GM23248 (cell line): Measurements from ENCODE around the gene KRT26. TPM values are rescaled to one million over a fixed set of nuclear protein-coding genes. Genes with fewer than 3 reads are reported as not detected.
A peak's percentile ranks its signal among the peaks of the same experiment; 100 is the strongest.
"Not testable (repeated sequence)": the region's sequence is repeated elsewhere in the genome, so short reads cannot be mapped to it uniquely, and the experiment has no call there.

Source experiments
- DNase-seq: peaks from one replicate; pipeline ENCODE4 v3.0.0-alpha.2; 2015
- H2AFZ ChIP-seq: fragments of 200-600 bp; sonication (generic); 2 replicates; pipeline ENCODE4 v1.6.1; 2016; ENCODE audit warnings: antibody characterized with exemption
- H3F3A ChIP-seq: fragments of 200-600 bp; sonication (generic); 2 replicates; pipeline ENCODE4 v1.6.1; 2016; ENCODE audit warnings: mild to moderate bottlenecking, antibody characterized with exemption, mixed run types; ENCODE audit not compliant: insufficient read depth
- H3K27ac ChIP-seq: fragments of 200-600 bp; sonication (generic); 2 replicates; pipeline ENCODE4 v1.5.1; 2016; ENCODE audit warnings: mild to moderate bottlenecking
- H3K27me3 ChIP-seq: fragments of 200-600 bp; sonication (generic); replicated peaks from 2 replicates; pipeline ENCODE4 v1.6.1; 2016; ENCODE audit warnings: mild to moderate bottlenecking; ENCODE audit not compliant: insufficient read depth
- H3K36me3 ChIP-seq: fragments of 200-600 bp; sonication (generic); 2 replicates; pipeline ENCODE4 v1.6.1; 2016; ENCODE audit warnings: low read depth, mild to moderate bottlenecking
- H3K4me1 ChIP-seq: fragments of 200-600 bp; sonication (generic); 2 replicates; pipeline ENCODE4 v1.6.1; 2016; ENCODE audit warnings: mild to moderate bottlenecking; ENCODE audit not compliant: insufficient read depth
- H3K4me2 ChIP-seq: fragments of 200-600 bp; sonication (generic); one replicate; pipeline ENCODE4 v1.6.1; 2016; ENCODE audit warnings: mild to moderate bottlenecking; ENCODE audit not compliant: unreplicated experiment
- H3K4me3 ChIP-seq: fragments of 200-600 bp; sonication (generic); 2 replicates; pipeline ENCODE4 v1.5.1; 2016; ENCODE audit warnings: mild to moderate bottlenecking
- H3K79me2 ChIP-seq: fragments of 200-600 bp; sonication (generic); 2 replicates; pipeline ENCODE4 v1.6.1; 2016; ENCODE audit warnings: mild to moderate bottlenecking; ENCODE audit not compliant: insufficient read depth
- H3K9ac ChIP-seq: fragments of 200-600 bp; sonication (generic); 2 replicates; pipeline ENCODE4 v1.6.1; 2016; ENCODE audit warnings: mild to moderate bottlenecking
- H3K9me2 ChIP-seq: fragments of 200-600 bp; sonication (generic); 2 replicates; pipeline ENCODE4 v1.6.1; 2016; ENCODE audit warnings: mixed run types, mild to moderate bottlenecking, moderate library complexity; ENCODE audit not compliant: insufficient read depth
- H3K9me3 ChIP-seq: fragments of 200-600 bp; sonication (generic); one replicate; pipeline ENCODE4 v1.6.1; 2017; ENCODE audit warnings: low read depth
- H4K20me1 ChIP-seq: fragments of 200-600 bp; sonication (generic); 2 replicates; pipeline ENCODE4 v1.6.0; 2016; ENCODE audit not compliant: insufficient read depth
- EZH2 ChIP-seq: fragments of 200-600 bp; sonication (generic); IDR thresholded peaks from 2 replicates; pipeline ENCODE4 v1.6.1; 2018; ENCODE audit warnings: antibody characterized with exemption, mild to moderate bottlenecking; ENCODE audit not compliant: insufficient read depth, poor library complexity, severe bottlenecking
- EZH2phosphoT487 ChIP-seq: fragments of 200-600 bp; sonication (generic); IDR thresholded peaks from 2 replicates; pipeline ENCODE4 v1.6.1; 2018; ENCODE audit warnings: antibody characterized with exemption, moderate library complexity, mild to moderate bottlenecking, low read depth; ENCODE audit not compliant: insufficient read depth
- WGBS, 2 experiments: methylation state at CpG; one replicate each; pipeline ENCODE4 v1.1.6; 2015 to 2017; ENCODE audit warnings: low lambda C conversion rate in 2 of 2, low coverage in 1 of 2; ENCODE audit errors: missing lambda C conversion rate in 2 of 2; 5-methylcytosine and 5-hydroxymethylcytosine counted together
- in situ Hi-C: fragments of 300-500 bp; cut with MboI; formaldehyde crosslinking; loops from 2 replicates; pipeline ENCODE4 v1.15.0; 2020
- polyA plus RNA-seq: library from polyadenylated mRNA; unstranded; fragments of >200 nt; fragmentation: Nextera tagmentation; extraction: Ambion mirVana; gene quantifications from 2 replicates; pipeline ENCODE4 v1.2.1, GENCODE V29; 2016
- total RNA-seq: library from RNA; depleted of rRNA; stranded (reverse); fragments of >200 nt; shearing (Covaris generic); gene quantifications from 2 replicates; pipeline ENCODE4 v1.2.3, GENCODE V29; 2014

The KRT26 gene
- total and polyA plus RNA-seq, 2 experiments from 2014 or later = not detected

DNA sequence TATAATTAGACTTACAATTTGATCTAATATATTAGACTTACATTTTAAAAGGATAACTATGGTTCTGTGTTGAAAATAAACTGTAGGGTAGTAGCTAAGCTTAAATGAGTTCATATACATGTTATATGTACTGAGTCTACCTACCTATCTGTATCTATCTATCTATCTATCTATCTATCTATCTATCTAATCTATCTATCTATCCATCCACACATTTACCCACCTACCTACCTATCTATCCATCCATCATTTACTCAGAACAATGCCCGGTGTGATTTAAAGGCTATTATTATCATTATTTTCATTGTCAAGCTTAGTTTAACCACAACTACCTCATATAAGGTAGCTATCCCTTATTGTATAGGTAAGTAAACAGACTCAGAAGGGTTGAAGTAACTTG lies 43.4 kb upstream of the KRT26 start:
- H3K27me3 ChIP-seq = no peaks in the 10 kb centered on the region
- H3K27ac ChIP-seq = no peak overlapping the region
- peaks cover 18% of the 10 kb centered on the region for H3K79me2 ChIP-seq
- H3K4me3 ChIP-seq = no peak overlapping the region
- in situ Hi-C loops = loop anchor here (10.0 kb wide), 1 partner anchor 89 kb away; no protein-coding TSS in a partner anchor
- 98 to 100% methylated on average over 1 of the region's 1 CpG for WGBS, 2 experiments
- H4K20me1 ChIP-seq = no peaks in the 10 kb centered on the region
- H3K9me2 ChIP-seq = no peaks in the 10 kb centered on the region
- TF ChIP-seq EZH2phosphoT487 (no peak), EZH2 (no peak)
- H3K4me2 ChIP-seq = no peak overlapping the region
- peaks cover 12% of the 10 kb centered on the region; the same call in 1 of the 2 replicates for H3K36me3 ChIP-seq
- H3K9ac ChIP-seq = no peak overlapping the region
- no peak overlapping the region for H2AFZ ChIP-seq
- no peaks in the 10 kb centered on the region for H3K9me3 ChIP-seq
- peaks cover 31% of the 10 kb centered on the region for H3F3A ChIP-seq
- H3K4me1 ChIP-seq = peaks cover 16% of the 10 kb centered on the region
- no peak for DNase-seq

DNA sequence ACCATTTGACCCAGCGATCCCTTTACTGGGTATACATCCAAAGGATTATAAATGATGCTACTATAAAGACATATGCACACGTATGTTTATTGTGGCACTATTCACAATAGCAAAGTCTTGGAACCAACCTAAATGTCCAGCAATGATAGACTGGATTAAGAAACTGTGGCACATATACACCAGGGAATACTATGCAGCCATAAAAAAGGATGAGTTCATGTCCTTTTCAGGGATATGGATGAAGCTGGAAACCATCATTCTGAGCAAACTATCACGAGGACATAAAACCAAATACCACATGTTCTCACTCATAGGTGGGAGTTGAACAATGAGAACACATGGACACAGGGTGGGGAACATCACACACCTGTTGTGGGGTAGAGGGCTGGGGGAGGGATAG lies 42.7 kb upstream of the KRT26 start:
- not testable (repeated sequence) for DNase-seq, H3K9me3 ChIP-seq, H3K9ac ChIP-seq, H3K27ac ChIP-seq, H2AFZ ChIP-seq, H3K4me2 ChIP-seq, H3K27me3 ChIP-seq, H4K20me1 ChIP-seq, H3K9me2 ChIP-seq, H3K4me3 ChIP-seq
- in situ Hi-C loops = loop anchor here (10.0 kb wide), 1 partner anchor 90 kb away; no protein-coding TSS in a partner anchor
- peaks cover 31% of the 10 kb centered on the region for H3F3A ChIP-seq
- H3K4me1 ChIP-seq = peaks cover 17% of the 10 kb centered on the region
- H3K79me2 ChIP-seq = peaks cover 11% of the 10 kb centered on the region
- WGBS, 2 experiments = 71 to 79% methylated on average over 3 of the region's 3 CpGs
- peaks cover 12% of the 10 kb centered on the region; the same call in 1 of the 2 replicates for H3K36me3 ChIP-seq

DNA sequence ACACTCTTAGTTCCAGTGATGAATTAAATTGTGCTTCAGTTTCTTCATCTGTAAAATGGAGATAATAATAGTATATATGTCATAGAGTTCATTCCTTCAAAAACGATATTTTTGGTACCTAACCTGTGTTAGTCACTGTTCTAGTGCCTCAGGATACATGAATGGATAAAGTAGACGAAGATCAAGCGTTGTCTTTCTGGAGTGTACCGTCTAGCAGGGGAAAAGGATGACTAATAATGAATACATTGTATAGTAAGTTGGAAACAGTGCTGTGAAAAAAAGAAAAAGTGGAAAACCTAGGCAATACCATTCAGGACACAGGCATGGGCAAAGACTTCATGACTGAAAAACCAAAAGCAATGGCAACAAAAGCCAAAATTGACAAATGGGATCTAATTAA lies 41.8 kb upstream of the KRT26 start:
- 56% methylated on average over 4 of the region's 4 CpGs for WGBS, 2 experiments
- in situ Hi-C loops = loop anchor here (10.0 kb wide), 1 partner anchor 91 kb away; no protein-coding TSS in a partner anchor

DNA sequence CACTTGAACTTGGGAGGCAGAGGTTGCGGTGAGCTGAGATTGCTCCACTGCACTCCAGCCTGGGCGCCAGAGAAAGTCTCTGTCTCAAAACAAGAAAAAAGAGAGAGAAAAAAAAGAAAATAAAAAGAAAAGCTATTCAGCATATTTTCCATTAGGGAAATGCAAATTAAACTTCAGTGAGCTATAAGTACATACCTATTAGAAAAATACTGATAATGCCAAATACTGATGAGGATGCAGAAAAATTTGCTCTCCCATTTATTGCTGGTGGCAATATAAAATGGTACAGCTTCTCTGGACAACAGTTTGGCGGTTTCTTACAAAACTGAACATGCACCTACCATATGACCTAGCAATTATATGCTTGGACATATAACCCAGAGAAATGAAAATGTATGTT lies 40.6 kb upstream of the KRT26 start:
- H3K9me3 ChIP-seq = no peaks in the 10 kb centered on the region
- no peaks in the 10 kb centered on the region for H3K27me3 ChIP-seq
- no peak overlapping the region for H3K4me3 ChIP-seq
- peaks cover 11% of the 10 kb centered on the region; the same call in 1 of the 2 replicates for H3K36me3 ChIP-seq
- 88 to 94% methylated on average over 3 of the region's 3 CpGs for WGBS, 2 experiments
- TF ChIP-seq EZH2phosphoT487 (no peak), EZH2 (no peak)
- no peaks in the 10 kb centered on the region for H3K9me2 ChIP-seq
- no peak overlapping the region for H3K4me2 ChIP-seq
- H3K9ac ChIP-seq = no peak overlapping the region
- no peak for DNase-seq
- peaks cover 16% of the 10 kb centered on the region for H3K4me1 ChIP-seq
- no peak overlapping the region for H3K27ac ChIP-seq
- no peak overlapping the region for H2AFZ ChIP-seq
- H4K20me1 ChIP-seq = no peaks in the 10 kb centered on the region
- in situ Hi-C loops = loop anchor here (10.0 kb wide), 1 partner anchor 92 kb away; no protein-coding TSS in a partner anchor
- peaks cover 18% of the 10 kb centered on the region for H3F3A ChIP-seq
- peaks cover 4% of the 10 kb centered on the region; the same call in 1 of the 2 replicates for H3K79me2 ChIP-seq

More for the DNA sequence above, 41.8 kb upstream of the KRT26 start:
- no peak overlapping the region for H3K27ac ChIP-seq
- no peak for TF ChIP-seq EZH2phosphoT487
- TF ChIP-seq EZH2 = no peak
- no peaks in the 10 kb centered on the region for H3K9me3 ChIP-seq
- peaks cover 12% of the 10 kb centered on the region; the same call in 1 of the 2 replicates for H3K36me3 ChIP-seq
- H3K79me2 ChIP-seq = peaks cover 11% of the 10 kb centered on the region
- DNase-seq = peak; percentile 17
- H3K4me2 ChIP-seq = no peak overlapping the region
- H3K9me2 ChIP-seq = no peaks in the 10 kb centered on the region
- H2AFZ ChIP-seq = no peak overlapping the region
- peaks cover 26% of the 10 kb centered on the region for H3F3A ChIP-seq
- H3K4me3 ChIP-seq = no peak overlapping the region
- no peaks in the 10 kb centered on the region for H3K27me3 ChIP-seq
- H3K4me1 ChIP-seq = peaks cover 19% of the 10 kb centered on the region
- H3K9ac ChIP-seq = no peak overlapping the region
- H4K20me1 ChIP-seq = no peaks in the 10 kb centered on the region

DNA sequence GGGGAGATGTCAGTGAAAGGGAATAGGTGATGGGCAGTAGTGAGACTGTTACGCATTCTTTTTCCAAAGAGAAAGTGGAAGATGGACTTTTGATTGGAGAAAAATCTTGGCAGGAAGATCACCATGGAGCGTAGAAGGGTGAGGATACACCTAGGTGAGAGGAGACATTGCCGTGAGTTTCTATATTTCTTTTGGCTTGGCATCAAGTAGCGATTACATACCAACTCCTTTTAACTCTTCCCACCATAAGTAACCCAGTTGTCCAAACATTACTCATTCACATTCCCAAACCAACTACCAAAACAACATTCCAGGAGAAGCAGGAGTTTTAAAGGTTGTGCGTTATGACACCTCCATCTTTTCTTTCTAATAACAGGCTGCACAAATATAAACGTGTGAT lies 38.5 kb upstream of the KRT26 start:
- Histone ChIP-seq H2AFZ (no peak overlapping the region), H3F3A (peaks cover 9% of the 10 kb centered on the region; the same call in 1 of the 2 replicates), H3K9me3 (no peaks in the 10 kb centered on the region), H3K4me1 (peaks cover 13% of the 10 kb centered on the region), H3K36me3 (no peaks in the 10 kb centered on the region), H3K4me3 (no peak overlapping the region), H3K79me2 (no peaks in the 10 kb centered on the region), H3K9me2 (no peaks in the 10 kb centered on the region), H3K9ac (no peak overlapping the region), H3K27me3 (no peaks in the 10 kb centered on the region), H3K4me2 (no peak overlapping the region), H3K27ac (no peak overlapping the region), H4K20me1 (no peaks in the 10 kb centered on the region)
- TF ChIP-seq EZH2 (no peak), EZH2phosphoT487 (no peak)
- DNase-seq = no peak
- 69 to 74% methylated on average over 6 of the region's 6 CpGs for WGBS, 2 experiments
- in situ Hi-C loops = loop anchor here (10.0 kb wide), 1 partner anchor 94 kb away; no protein-coding TSS in a partner anchor
